Keratinocyte (primary cell): ENCODE results near the gene DNAJC28.

Experiments
- EZH2 ChIP-seq: IDR thresholded peaks from one replicate; pipeline ENCODE4 v1.6.1; 2012; ENCODE audit warnings: inconsistent platforms, mild to moderate bottlenecking, low read length, moderate library complexity
- TF ChIP-seq, protein P1 (sequence below), 3 experiments: IDR thresholded peaks in 1 of 3; conservative IDR thresholded peaks in 1 of 3; optimal IDR thresholded peaks in 1 of 3; 2 replicates in 2 of 3; 3 replicates in 1 of 3; pipeline versions ENCODE3 to v1.5.1; 2011; ENCODE audit warnings: low read length in 3 of 3, mild to moderate bottlenecking in 3 of 3, moderate library complexity in 2 of 3, control low read depth in 1 of 3, inconsistent platforms in 1 of 3; ENCODE audit not compliant: insufficient read depth in 2 of 3; ENCODE audit errors: extremely low read depth in 1 of 3

DNA sequence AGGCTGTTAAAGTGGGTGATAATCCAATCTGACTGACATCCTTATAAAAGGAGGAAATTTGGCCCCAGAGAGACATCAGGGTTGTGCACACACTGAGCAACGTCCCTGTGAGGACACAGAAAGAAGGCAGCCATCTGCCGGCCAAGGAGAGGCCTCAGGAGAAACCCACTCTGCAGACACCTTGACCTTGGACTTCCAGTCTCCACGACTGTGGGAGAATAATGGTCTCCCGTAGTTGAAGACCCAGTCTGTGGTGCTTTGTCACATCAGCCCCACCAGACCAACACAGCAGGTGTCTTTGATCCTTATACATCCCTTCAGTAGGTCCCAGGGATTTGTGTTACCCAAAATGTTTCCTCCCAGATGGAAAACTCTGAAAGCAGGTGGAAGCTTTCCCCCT lies 4.2 kb upstream of the DNAJC28 start:
- TF ChIP-seq, protein P1, sequence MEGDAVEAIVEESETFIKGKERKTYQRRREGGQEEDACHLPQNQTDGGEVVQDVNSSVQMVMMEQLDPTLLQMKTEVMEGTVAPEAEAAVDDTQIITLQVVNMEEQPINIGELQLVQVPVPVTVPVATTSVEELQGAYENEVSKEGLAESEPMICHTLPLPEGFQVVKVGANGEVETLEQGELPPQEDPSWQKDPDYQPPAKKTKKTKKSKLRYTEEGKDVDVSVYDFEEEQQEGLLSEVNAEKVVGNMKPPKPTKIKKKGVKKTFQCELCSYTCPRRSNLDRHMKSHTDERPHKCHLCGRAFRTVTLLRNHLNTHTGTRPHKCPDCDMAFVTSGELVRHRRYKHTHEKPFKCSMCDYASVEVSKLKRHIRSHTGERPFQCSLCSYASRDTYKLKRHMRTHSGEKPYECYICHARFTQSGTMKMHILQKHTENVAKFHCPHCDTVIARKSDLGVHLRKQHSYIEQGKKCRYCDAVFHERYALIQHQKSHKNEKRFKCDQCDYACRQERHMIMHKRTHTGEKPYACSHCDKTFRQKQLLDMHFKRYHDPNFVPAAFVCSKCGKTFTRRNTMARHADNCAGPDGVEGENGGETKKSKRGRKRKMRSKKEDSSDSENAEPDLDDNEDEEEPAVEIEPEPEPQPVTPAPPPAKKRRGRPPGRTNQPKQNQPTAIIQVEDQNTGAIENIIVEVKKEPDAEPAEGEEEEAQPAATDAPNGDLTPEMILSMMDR (optimal IDR thresholded peaks at IDR 0.05 in 1 of 3, IDR thresholded peaks at IDR 0.05 in 1 of 3, conservative IDR thresholded peaks at IDR 0.05 in 1 of 3; ENCODE audit: extremely low read depth in 1 of 3, insufficient read depth in 2 of 3, low read length in 3 of 3), result no peak
- no peak for TF ChIP-seq EZH2
